Neural progenitor cell (in vitro differentiated cells): ENCODE measurements around the gene HS2ST1.

Experiments used
- EZH2 ChIP-seq: fragments of 200-600 bp; sonication (generic); IDR thresholded peaks from 2 replicates; pipeline ENCODE4 v1.6.1; 2017; ENCODE audit warnings: antibody characterized with exemption, mild to moderate bottlenecking, moderate library complexity
- EZH2phosphoT487 ChIP-seq: fragments of 200-600 bp; sonication (generic); IDR thresholded peaks from 2 replicates; pipeline ENCODE4 v1.6.1; 2017; ENCODE audit warnings: antibody characterized with exemption
- TF ChIP-seq, protein P1 (sequence below): fragments of 200-600 bp; sonication (generic); IDR thresholded peaks from 2 replicates; pipeline ENCODE4 v1.5.1; 2017; ENCODE audit warnings: antibody characterized with exemption, mild to moderate bottlenecking

GRCh38 chr1:86866665-86867064 is 47.8 kb upstream of the HS2ST1 start:
- TF ChIP-seq, protein P1, sequence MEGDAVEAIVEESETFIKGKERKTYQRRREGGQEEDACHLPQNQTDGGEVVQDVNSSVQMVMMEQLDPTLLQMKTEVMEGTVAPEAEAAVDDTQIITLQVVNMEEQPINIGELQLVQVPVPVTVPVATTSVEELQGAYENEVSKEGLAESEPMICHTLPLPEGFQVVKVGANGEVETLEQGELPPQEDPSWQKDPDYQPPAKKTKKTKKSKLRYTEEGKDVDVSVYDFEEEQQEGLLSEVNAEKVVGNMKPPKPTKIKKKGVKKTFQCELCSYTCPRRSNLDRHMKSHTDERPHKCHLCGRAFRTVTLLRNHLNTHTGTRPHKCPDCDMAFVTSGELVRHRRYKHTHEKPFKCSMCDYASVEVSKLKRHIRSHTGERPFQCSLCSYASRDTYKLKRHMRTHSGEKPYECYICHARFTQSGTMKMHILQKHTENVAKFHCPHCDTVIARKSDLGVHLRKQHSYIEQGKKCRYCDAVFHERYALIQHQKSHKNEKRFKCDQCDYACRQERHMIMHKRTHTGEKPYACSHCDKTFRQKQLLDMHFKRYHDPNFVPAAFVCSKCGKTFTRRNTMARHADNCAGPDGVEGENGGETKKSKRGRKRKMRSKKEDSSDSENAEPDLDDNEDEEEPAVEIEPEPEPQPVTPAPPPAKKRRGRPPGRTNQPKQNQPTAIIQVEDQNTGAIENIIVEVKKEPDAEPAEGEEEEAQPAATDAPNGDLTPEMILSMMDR = no peak
- TF ChIP-seq EZH2 = no peak
- no peak for TF ChIP-seq EZH2phosphoT487
